HuH-7.5 (cell line): Measurements from ENCODE around the gene KPNA3.
"Not testable (repeated sequence)": the region's sequence is repeated elsewhere in the genome, so short reads cannot be mapped to it uniquely, and the experiment has no call there.

Experiments used
- DNase-seq: peaks from one replicate; pipeline ENCODE4 v3.0.0; 2011; ENCODE audit warnings: low spot score

Gene KPNA3, protein sequence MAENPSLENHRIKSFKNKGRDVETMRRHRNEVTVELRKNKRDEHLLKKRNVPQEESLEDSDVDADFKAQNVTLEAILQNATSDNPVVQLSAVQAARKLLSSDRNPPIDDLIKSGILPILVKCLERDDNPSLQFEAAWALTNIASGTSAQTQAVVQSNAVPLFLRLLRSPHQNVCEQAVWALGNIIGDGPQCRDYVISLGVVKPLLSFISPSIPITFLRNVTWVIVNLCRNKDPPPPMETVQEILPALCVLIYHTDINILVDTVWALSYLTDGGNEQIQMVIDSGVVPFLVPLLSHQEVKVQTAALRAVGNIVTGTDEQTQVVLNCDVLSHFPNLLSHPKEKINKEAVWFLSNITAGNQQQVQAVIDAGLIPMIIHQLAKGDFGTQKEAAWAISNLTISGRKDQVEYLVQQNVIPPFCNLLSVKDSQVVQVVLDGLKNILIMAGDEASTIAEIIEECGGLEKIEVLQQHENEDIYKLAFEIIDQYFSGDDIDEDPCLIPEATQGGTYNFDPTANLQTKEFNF

DNA sequence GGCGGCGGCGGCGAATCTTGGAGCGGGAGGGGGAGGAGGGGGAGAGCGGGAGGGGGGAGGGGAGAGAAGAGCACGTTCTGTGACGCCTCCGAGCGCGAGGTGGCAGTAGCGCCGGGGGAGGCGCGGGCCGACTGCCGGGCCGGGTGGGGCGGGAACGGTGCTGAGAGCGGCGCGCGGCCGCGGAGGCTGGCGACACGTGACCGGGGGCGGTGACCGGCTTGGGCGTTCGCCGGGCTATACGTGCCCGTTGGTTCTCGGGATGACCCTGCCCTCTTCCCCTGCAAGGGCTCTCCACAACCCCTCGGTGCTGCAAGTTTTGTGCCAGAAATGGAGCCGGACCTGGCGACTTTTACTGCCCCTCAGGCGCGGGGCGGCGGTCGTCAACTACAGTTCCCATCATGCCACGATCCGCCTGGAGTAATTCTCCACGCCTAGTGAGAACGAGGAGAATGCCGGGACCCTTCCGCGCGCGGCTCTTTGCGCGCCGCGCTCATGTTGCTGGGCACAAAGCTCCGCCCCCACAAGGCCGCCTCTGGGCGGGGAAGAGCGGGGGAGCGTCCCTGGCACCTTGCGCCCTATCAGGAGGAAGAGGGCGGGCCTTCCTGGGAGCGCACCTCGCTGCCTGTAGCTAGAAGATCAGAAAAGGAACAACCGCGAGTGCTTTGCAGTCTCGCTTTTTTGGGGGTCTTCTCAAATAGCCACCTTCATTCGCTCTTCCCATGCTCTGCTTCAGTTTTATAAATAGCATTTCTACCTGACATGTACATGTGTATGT is at the start of gene KPNA3:
Gene KPNA3, minus strand, starts transcription at position 133 of the 775 bp plus-strand sequence. CDS start 176 bp downstream, outside the sequence.
- DNase-seq = peak; percentile 82

GRCh38 chr13:49841964-49842363 is 49.5 kb upstream of the KPNA3 start:
- no peak for DNase-seq

GRCh38 chr13:49840675-49841074 is 48.2 kb upstream of the KPNA3 start:
- no peak for DNase-seq

DNA sequence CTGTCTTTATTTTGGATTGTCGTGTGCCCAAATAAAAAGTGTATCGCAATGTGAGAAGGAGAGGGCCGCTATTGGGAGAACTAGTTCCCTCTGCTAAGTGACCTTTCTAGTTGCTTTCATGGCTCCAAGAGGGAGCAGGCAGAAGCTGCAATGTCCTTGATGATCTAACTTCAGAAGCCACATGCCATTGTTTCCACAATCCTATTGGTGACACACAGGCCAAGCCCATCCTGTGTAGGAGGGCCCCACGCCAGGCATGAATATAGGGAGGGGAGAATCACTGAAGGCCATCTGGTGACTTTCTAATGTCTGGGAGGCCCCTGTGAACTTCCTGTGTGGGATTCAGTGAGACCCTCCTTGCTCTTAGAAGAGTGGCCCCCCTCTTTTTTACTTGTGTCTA is 47.8 kb upstream of the KPNA3 start:
- DNase-seq = no peak

GRCh38 chr13:49838989-49839388 is 46.5 kb upstream of the KPNA3 start:
- no peak for DNase-seq

DNA sequence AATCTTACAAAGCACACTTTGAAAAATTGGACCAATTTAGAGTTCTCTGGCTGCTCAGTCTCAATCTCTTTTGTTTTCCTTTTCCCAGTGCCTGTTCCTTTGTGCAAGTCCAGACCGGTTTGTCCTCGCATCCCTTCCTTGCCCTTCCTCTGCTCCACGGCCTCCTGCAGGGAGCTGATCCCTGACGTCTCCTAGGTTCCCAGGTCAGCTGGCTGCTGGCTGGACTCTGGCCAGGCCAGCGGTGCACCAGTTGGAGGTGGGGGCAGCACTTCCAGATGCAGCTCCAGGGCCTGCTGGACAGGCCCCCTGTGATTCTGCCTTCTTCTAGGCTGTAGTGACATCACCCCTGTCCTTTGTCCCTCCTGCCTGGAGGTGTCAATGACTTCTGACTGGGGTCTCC is 44.0 kb upstream of the KPNA3 start:
- no peak for DNase-seq

DNA sequence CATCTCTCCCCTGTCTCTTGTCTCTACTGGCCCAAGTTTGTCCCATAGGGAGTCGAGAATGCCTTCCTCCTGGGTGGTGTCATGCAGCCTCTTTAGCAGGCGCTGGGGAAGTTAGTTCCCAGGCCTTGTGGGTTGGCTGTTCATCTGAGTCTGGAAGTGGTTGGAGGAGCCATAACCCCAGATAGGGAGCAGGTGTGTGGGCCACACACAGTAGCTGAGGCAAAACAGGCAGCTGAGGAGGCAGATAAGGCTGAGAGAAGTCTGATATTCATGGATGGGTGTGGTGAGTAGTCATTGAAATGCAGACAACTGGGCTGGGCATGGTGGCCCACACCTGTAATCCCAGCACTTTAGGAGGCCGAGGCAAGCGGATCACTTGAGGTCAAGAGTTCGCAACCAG is 40.9 kb upstream of the KPNA3 start:
- DNase-seq = no peak

DNA sequence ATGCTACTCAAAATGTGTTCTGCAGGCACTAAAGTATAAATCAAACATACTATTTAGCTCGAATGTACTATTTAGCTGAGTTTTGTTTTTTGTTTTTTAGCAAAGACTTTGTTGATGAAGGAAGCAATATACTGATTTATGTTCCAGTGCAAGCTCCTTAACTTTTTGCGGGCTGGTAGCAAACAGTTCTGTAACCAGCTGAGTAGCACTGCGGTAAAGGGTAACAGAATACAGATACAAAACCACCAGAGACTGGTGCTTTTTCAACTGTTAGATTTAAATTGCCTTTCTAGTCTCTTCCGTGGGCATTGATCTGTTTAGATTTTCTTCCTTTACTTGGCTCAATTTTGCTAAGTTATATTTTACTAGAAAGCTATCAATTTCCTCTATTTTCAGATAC is 39.0 kb upstream of the KPNA3 start:
- no peak for DNase-seq

- DNase-seq = no peak
These were observed 38.2 kb upstream of the KPNA3 start for GRCh38 chr13:49830721-49831120.

GRCh38 chr13:49829715-49830114 is 37.2 kb upstream of the KPNA3 start:
- no peak for DNase-seq

DNA sequence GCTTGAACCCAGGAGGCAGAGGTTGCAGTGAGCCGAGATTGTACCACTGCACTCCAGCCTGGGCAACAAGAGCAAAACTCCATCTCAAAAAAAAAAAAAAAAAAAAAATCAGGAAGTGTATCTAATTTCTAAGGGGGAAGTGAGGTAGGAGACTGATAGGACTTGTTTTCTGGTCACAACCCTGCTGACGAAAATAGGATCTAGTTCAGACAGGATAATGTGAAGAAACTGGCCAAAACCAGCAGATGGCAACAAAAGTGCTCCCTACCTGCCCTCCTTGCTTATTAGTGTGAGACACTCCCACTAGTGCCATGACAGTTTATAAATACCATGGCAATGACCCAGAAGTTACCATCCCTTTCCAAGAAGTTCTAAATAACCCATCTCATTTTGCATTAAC is 36.0 kb upstream of the KPNA3 start:
- no peak for DNase-seq

DNA sequence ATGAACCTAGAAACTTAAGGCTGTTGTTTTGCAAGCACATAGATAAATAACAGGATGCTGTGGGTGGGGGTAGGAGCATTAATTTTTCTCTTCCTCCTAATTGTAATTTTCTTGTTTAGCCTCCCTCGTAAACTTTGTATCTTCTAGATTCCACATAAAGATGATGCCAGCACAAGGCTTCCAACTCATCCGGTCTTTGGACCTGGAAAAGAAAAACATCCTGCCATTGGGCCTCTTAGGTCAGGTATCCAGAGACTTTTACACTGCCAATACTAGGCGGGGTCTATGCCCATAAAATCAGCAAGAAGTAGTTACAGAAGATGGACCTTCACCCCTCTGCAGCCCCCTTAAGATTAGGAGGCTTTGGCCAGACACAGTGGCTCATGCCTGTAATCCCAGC is 35.4 kb upstream of the KPNA3 start:
- DNase-seq = no peak

GRCh38 chr13:49827336-49827735 is 34.9 kb upstream of the KPNA3 start:
- no peak for DNase-seq

- DNase-seq = no peak
These were observed 28.9 kb upstream of the KPNA3 start for GRCh38 chr13:49821216-49822009.

DNA sequence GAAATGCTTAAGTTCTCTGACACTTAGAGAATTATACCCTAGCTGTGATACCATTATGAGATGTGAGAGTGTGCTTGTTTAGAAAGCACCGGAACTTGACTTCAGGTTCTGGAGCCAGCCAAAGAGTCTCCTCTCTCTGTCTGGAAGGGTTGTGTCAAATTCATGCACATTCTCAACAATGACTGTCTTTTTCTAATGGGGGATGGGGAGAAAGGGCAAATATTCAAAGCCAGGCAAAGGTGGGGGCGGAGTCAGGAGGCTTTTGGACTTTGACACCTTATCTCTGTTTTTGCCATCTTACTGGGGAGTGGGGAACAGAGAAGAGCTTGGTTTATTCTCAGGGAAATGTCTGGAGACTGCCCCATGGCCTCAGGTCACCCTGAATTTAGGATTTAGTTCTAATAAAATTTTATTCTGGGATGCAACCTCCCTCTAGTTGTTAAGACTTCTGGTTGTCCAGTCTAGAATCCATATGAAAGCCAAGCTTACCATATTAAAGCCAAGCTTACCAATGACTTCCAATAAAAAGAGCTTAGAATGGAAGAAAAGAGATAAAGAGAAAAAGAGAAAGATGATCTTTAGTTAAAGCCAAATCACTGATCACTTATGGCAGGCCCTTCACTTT is 28.2 kb upstream of the KPNA3 start:
- no peak for DNase-seq

- DNase-seq = not testable (repeated sequence)
These were observed 23.6 kb upstream of the KPNA3 start for GRCh38 chr13:49816047-49816446.

GRCh38 chr13:49814551-49815270 is 22.2 kb upstream of the KPNA3 start:
- no peak for DNase-seq

DNA sequence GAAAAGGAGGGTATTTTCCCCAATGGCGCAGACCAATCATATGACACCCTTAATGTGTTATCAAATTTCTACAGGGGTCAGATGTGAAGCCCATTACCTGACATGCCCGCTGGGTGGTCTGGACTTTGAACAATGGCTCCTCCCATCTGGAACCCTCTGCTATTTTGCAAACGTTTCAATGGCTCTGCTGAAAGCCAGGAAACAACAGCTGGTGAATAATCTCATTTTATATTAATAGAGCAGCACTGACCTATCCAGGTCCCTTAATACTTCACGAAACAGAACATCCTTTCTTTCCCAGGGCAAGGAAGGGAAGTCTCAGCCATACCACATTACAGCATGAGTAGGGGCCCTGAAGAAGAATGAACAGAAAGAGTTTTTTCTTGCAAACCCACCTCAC is 20.3 kb upstream of the KPNA3 start:
- DNase-seq = no peak

- DNase-seq = no peak
These were observed 19.0 kb upstream of the KPNA3 start for GRCh38 chr13:49811527-49811908.

DNA sequence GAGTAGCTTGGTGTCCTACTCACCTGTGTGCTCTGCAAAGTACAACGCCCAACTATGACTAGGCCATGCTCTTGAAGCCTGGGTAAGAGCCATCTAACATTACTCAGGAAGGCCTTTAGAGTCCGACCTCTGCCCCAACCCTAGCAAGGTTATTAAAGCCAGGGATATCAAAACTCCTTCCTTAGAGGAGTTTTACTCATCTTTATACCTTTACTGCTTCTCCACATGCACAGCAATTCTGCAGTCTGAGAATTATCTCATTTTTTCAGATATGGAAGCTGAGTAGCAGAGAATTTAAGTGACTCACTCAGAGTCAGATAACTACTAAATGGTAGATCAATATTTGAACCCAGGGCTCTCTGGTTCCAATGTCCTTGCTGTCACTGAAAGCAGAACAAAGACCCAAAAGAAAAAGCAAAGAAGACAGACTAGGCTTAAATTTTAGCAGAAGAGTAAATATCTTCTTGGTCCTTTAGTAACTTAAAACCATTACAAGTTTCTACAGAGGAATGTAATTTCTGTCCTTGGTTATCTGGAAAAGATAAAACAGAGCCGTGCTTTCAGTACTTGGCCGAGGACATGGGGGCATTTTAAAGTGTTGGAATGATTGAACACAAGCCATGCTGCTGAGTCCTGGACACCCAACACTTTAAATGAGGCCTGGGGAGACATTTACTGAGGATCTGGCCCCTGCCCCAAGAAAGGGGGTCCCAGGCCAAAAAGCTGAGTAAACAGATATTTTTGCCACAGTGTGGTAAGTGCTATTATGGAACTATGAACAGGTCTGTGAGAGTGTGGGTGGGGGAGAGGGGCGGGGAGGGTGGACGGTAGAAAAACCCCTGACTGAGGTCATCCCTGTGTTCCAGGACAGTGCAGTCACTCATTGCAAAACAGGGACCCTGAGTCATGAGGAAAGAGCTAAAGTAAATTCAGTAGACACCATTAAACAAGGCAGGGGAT is 18.4 kb upstream of the KPNA3 start:
- DNase-seq = no peak
